Smooth muscle cell (in vitro differentiated cells): ENCODE data around the gene TRPT1. TPM values are rescaled to one million over a fixed set of nuclear protein-coding genes. Genes with fewer than 3 reads are reported as not detected.
A peak's percentile ranks its signal among the peaks of the same experiment; 100 is the strongest.

ENCODE experiments used
- DNase-seq: peaks from one replicate; lab custom pipeline; 2025; ENCODE audit not compliant: unreplicated experiment; lab: John Stamatoyannopoulos, UW
- H2AFZ ChIP-seq: fragments of 200-600 bp; sonication (generic); 2 replicates; pipeline ENCODE4 v1.6.0; 2016; ENCODE audit warnings: antibody characterized with exemption, low read depth, mild to moderate bottlenecking
- H3F3A ChIP-seq: fragments of 200-600 bp; sonication (generic); 2 replicates; pipeline ENCODE4 v1.6.0; 2017; ENCODE audit warnings: antibody characterized with exemption, low read depth
- H3K27ac ChIP-seq: fragments of 200-600 bp; sonication (generic); 2 replicates; pipeline ENCODE4 v1.5.1; 2016; ENCODE audit warnings: low read depth, mild to moderate bottlenecking
- H3K27me3 ChIP-seq: fragments of 200-600 bp; sonication (generic); 2 replicates; pipeline ENCODE4 v1.6.1; 2016; ENCODE audit warnings: low read depth, mild to moderate bottlenecking
- H3K36me3 ChIP-seq: fragments of 200-600 bp; sonication (generic); 2 replicates; pipeline ENCODE4 v1.5.1; 2016; ENCODE audit warnings: low read depth
- H3K4me1 ChIP-seq: fragments of 200-600 bp; sonication (generic); 2 replicates; pipeline ENCODE4 v1.5.1; 2016; ENCODE audit warnings: low read depth
- H3K4me2 ChIP-seq: fragments of 200-600 bp; sonication (generic); 2 replicates; pipeline ENCODE4 v1.6.0; 2016; ENCODE audit warnings: mild to moderate bottlenecking
- H3K4me3 ChIP-seq: fragments of 200-600 bp; sonication (generic); 2 replicates; pipeline ENCODE4 v1.5.1; 2016; ENCODE audit warnings: mild to moderate bottlenecking
- H3K79me2 ChIP-seq: fragments of 200-600 bp; sonication (generic); 2 replicates; pipeline ENCODE4 v1.6.0; 2016; ENCODE audit warnings: low read depth, mild to moderate bottlenecking
- H3K9ac ChIP-seq: fragments of 200-600 bp; sonication (generic); 2 replicates; pipeline ENCODE4 v1.6.0; 2016; ENCODE audit warnings: low read depth
- H3K9me3 ChIP-seq: fragments of 200-600 bp; sonication (generic); replicated peaks from 2 replicates; pipeline ENCODE4 v1.5.1; 2016; ENCODE audit warnings: low read depth
- H4K20me1 ChIP-seq: fragments of 200-600 bp; sonication (generic); 2 replicates; pipeline ENCODE4 v1.6.0; 2016; ENCODE audit warnings: low read depth
- CTCF ChIP-seq: fragments of 200-600 bp; sonication (generic); IDR thresholded peaks from 2 replicates; pipeline ENCODE4 v1.5.1; 2017; ENCODE audit warnings: borderline replicate concordance, mild to moderate bottlenecking, antibody characterized with exemption; ENCODE audit not compliant: insufficient read depth, poor library complexity, severe bottlenecking
- WGBS: methylation state at CpG from one replicate; pipeline ENCODE4 v1.1.7; 2016; ENCODE audit warnings: low lambda C conversion rate; 5-methylcytosine and 5-hydroxymethylcytosine counted together
- polyA plus RNA-seq: library from polyadenylated mRNA; unstranded; fragments of >200 nt; fragmentation: Nextera tagmentation; extraction: Ambion mirVana; gene quantifications from 2 replicates; pipeline ENCODE4 v1.2.1, GENCODE V29; 2016
- total RNA-seq: library from RNA; depleted of rRNA; stranded (reverse); fragments of >200 nt; gene quantifications from 2 replicates; pipeline ENCODE4 v1.2.3, GENCODE V29; 2014

Gene TRPT1
- total and polyA plus RNA-seq, 2 experiments from 2014 or later: 52.6 to 65.6 TPM

GRCh38 chr11:64231546-64231945, 5.6 kb upstream of the TRPT1 start:
- H3K27me3 ChIP-seq: no peaks in the 10 kb centered on the region
- H3K4me3 ChIP-seq: no peak overlapping the region
- 89% methylated on average over 7 of the region's 7 CpGs for WGBS
- H3K27ac ChIP-seq: no peak overlapping the region
- no peaks in the 10 kb centered on the region for H3F3A ChIP-seq
- peaks cover 18% of the 10 kb centered on the region for H3K4me1 ChIP-seq
- no peaks in the 10 kb centered on the region for H3K36me3 ChIP-seq
- H3K79me2 ChIP-seq: peaks cover 18% of the 10 kb centered on the region
- TF ChIP-seq CTCF: no peak
- H2AFZ ChIP-seq: no peak overlapping the region
- H4K20me1 ChIP-seq: peaks cover 4% of the 10 kb centered on the region
- DNase-seq: no peak
- H3K4me2 ChIP-seq: peak overlapping the region; percentile 97
- H3K9ac ChIP-seq: no peak overlapping the region
- H3K9me3 ChIP-seq: no peaks in the 10 kb centered on the region

- no peaks in the 10 kb centered on the region for H3K36me3 ChIP-seq
- peaks cover 22% of the 10 kb centered on the region for H3K79me2 ChIP-seq
- DNase-seq: no peak
- H3K4me3 ChIP-seq: peak overlapping the region; percentile 79
- H3K9me3 ChIP-seq: no peaks in the 10 kb centered on the region
- peak overlapping the region; percentile 84 for H2AFZ ChIP-seq
- no peaks in the 10 kb centered on the region for H3F3A ChIP-seq
- peak overlapping the region; percentile 97 for H3K4me2 ChIP-seq
- H3K27me3 ChIP-seq: no peaks in the 10 kb centered on the region
- TF ChIP-seq CTCF: no peak
- peak overlapping the region; percentile 3 for H3K27ac ChIP-seq
- peaks cover 4% of the 10 kb centered on the region for H4K20me1 ChIP-seq
- peaks cover 19% of the 10 kb centered on the region for H3K4me1 ChIP-seq
- peak overlapping the region; percentile 61 for H3K9ac ChIP-seq
- WGBS: 12% methylated on average over 8 of the region's 8 CpGs
These were observed 5.0 kb upstream of the TRPT1 start for GRCh38 chr11:64230985-64231365.

GRCh38 chr11:64230171-64230984, 4.4 kb upstream of the TRPT1 start, which contains the start of gene DNAJC4:
Gene DNAJC4, plus strand, starts transcription at chr11:64230548. Its CDS starts 307 bp downstream, at chr11:64230855.
- no peak for TF ChIP-seq CTCF
- H3K27ac ChIP-seq: peak within 1 kb of the TSS; percentile 44
- H3K36me3 ChIP-seq: no peaks in the 10 kb centered on the region
- peak within 1 kb of the TSS; percentile 79 for H3K4me3 ChIP-seq
- H3K27me3 ChIP-seq: no peaks in the 10 kb centered on the region
- WGBS: under 1% methylated on average over 58 of the region's 62 CpGs
- peaks cover 22% of the 10 kb centered on the region for H3K79me2 ChIP-seq
- no peaks in the 10 kb centered on the region for H3F3A ChIP-seq
- H4K20me1 ChIP-seq: no peaks in the 10 kb centered on the region
- peak within 1 kb of the TSS; percentile 61 for H3K9ac ChIP-seq
- H3K9me3 ChIP-seq: no peaks in the 10 kb centered on the region
- H3K4me2 ChIP-seq: peak within 1 kb of the TSS; percentile 97
- peak; percentile 75 for DNase-seq
- peak within 1 kb of the TSS; percentile 84 for H2AFZ ChIP-seq
- peaks cover 19% of the 10 kb centered on the region for H3K4me1 ChIP-seq
